Mucosa of rectum (tissue), 2 donors: ENCODE data around the gene BID.

Source experiments
- H3K27ac ChIP-seq, 2 donors: one replicate each; pipeline ENCODE4 v1.7.0; 2013; ENCODE audit warnings: inconsistent platforms in 2 of 2, low read depth in 2 of 2, low read length in 2 of 2
- H3K27me3 ChIP-seq, 2 donors: one replicate each; pipeline ENCODE4 v1.7.0; 2013; ENCODE audit warnings: low read length in 2 of 2; ENCODE audit not compliant: control insufficient read depth in 2 of 2, insufficient read depth in 2 of 2
- H3K36me3 ChIP-seq, 2 donors: one replicate each; pipeline ENCODE4 v1.7.0; 2013; ENCODE audit warnings: low read length in 2 of 2; ENCODE audit not compliant: control insufficient read depth in 2 of 2, insufficient read depth in 2 of 2
- H3K4me1 ChIP-seq, 2 donors: one replicate each; pipeline ENCODE4 v1.7.0; 2013; ENCODE audit warnings: low read length in 2 of 2, mild to moderate bottlenecking in 1 of 2; ENCODE audit not compliant: control insufficient read depth in 2 of 2, insufficient read depth in 2 of 2
- H3K4me3 ChIP-seq, 2 donors: one replicate each; pipeline ENCODE4 v1.7.0; 2013; ENCODE audit warnings: low read length in 2 of 2
- H3K9ac ChIP-seq, 2 donors: one replicate each; pipeline ENCODE4 v1.7.0; 2013; ENCODE audit warnings: low read length in 2 of 2, low read depth in 1 of 2, mild to moderate bottlenecking in 1 of 2
- H3K9me3 ChIP-seq, 2 donors: one replicate each; pipeline ENCODE4 v1.7.0; 2013; ENCODE audit warnings: low read length in 2 of 2; ENCODE audit not compliant: control insufficient read depth in 2 of 2
- donor health status: healthy.
- donor health status: Normal muscosa, but diverticular disease.

Gene BID

DNA sequence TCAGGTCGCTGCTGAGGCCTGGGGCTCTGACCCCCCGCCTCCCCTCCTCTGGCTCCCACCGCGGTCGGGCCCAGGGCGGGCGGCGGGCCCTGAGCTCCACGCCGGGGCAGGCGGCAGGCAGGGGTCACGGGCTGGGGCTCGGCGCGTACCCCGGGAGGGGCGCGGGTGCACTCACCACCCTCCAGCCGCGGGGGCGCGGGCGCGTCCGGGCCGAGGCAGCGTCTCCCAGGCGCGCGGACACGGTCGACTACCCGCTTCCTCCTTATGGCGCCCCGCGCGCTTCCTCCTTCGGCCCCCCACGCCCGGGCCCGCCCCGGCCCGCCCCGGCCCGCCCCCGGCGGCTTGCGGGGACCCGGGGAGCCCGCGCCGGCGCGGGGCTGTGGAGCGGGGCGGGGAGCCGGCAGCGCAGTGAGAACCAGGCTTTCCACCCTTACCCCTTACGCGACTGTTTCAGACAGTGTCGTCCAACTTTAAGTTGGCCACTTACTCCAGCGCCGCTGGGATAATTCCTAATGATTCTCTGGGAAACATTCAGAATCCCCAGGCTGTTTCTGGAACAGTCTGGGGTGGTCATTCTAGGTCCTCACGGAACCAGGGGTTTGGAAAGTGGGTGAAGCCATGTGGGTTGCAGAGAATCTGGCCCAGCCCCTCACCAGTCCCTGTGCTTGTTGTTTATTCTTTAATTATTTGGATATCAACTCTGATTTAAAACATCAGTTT, at the start of gene BID:
Gene BID (minus strand): TSS at position 264 of the 720 bp plus-strand sequence. CDS start 24,353 bp downstream, outside the sequence.
- Histone ChIP-seq H3K36me3 (no peaks in the 10 kb centered on the region), H3K27me3 (no peaks in the 10 kb centered on the region), H3K27ac (peak within 1 kb of the TSS; percentile 40 to 63), H3K4me1 (peaks cover 28 to 30% of the 10 kb centered on the region in 2 donors), H3K9me3 (no peaks in the 10 kb centered on the region), H3K9ac (peak within 1 kb of the TSS; percentile 68 to 77), H3K4me3 (peak within 1 kb of the TSS; percentile 53 to 79)

DNA sequence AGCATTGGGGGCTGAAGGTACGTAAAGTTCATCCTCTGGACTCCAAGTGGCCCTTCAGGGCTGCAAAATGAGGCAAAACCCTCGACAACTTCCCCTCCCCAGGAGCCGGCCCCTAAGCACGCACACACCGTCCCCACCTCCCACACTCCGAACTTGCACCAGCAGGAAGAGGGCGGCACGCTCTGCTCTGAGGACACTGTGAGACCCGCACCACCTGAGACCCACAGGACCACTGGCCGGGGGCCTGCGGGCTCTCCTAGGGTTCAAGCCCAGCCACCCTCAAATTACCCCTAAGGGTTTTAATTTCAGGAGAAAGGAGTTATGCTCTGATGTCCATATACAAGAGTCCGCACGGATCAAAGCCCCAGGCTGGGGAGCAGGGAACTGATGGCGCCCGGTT, 49.7 kb upstream of the BID start:
- Histone ChIP-seq H3K4me1 (no peaks in the 10 kb centered on the region), H3K9ac (no peak overlapping the region), H3K9me3 (no peaks in the 10 kb centered on the region), H3K27me3 (no peaks in the 10 kb centered on the region), H3K4me3 (no peak overlapping the region), H3K27ac (no peak overlapping the region), H3K36me3 (peaks cover 51 to 65% of the 10 kb centered on the region in 2 donors)

DNA sequence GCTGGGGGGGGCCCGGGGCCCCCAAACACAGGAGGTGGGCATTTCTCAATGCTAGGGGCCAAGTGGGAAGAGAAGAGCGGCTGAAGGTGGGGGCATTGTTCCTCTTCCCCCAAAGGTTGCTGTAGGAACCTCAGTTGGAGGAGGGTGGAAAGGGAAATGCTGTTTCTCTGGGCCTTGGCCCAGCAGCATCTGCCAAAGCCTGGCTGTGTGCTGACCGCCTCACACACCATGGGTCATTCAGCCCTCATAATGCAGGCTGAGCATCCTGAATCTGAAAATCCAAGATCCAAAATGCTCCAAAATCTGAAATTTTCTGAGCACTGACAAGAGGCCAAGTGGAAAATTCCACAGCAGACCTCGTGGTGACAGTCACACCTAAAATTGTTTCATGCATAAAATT, 49.0 kb upstream of the BID start:
- no peaks in the 10 kb centered on the region for H3K9me3 ChIP-seq
- no peaks in the 10 kb centered on the region for H3K4me1 ChIP-seq
- H3K4me3 ChIP-seq, result no peak overlapping the region
- H3K9ac ChIP-seq, result no peak overlapping the region
- no peaks in the 10 kb centered on the region for H3K27me3 ChIP-seq
- H3K36me3 ChIP-seq, result peaks cover 51 to 62% of the 10 kb centered on the region in 2 donors
- no peak overlapping the region for H3K27ac ChIP-seq

GRCh38 chr22:17822087-17822486, 47.8 kb upstream of the BID start:
- peaks cover 44 to 54% of the 10 kb centered on the region in 2 donors for H3K36me3 ChIP-seq
- H3K9me3 ChIP-seq, result no peaks in the 10 kb centered on the region
- H3K27me3 ChIP-seq, result no peaks in the 10 kb centered on the region
- no peak overlapping the region for H3K9ac ChIP-seq
- H3K27ac ChIP-seq, result no peak overlapping the region
- no peaks in the 10 kb centered on the region for H3K4me1 ChIP-seq
- no peak overlapping the region for H3K4me3 ChIP-seq

GRCh38 chr22:17820879-17821439, 46.7 kb upstream of the BID start:
- H3K4me3 ChIP-seq, result no peak overlapping the region
- H3K36me3 ChIP-seq, result peaks cover 46 to 57% of the 10 kb centered on the region in 2 donors

DNA sequence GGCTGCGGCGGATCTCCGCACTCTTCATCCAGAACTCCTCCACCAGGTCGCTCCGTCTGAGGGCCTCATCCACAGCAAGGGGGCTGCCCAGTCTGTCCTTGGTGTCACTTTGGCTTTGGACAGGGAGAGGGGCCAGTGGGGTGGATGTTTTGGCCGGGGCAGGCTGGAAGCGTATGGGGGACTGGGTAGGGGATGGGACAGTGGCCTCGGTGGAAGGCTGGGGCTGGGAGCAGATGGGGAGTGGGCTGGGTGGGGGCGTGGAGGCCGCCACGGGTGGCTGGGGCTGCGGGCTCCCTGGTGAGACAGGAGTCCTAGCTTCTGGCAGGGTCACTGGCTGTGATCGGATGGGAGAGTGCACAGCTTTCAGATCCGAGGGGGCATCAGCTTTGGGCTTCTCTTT, 44.4 kb upstream of the BID start:
- Histone ChIP-seq H3K4me3 (no peak overlapping the region), H3K36me3 (peaks cover 59% of the 10 kb centered on the region in 2 donors), H3K9ac (no peak overlapping the region), H3K27me3 (no peaks in the 10 kb centered on the region), H3K9me3 (no peaks in the 10 kb centered on the region), H3K27ac (no peak overlapping the region), H3K4me1 (no peaks in the 10 kb centered on the region)

More at GRCh38 chr22:17820879-17821439, 46.7 kb upstream of the BID start:
- Histone ChIP-seq H3K9me3 (no peaks in the 10 kb centered on the region), H3K27me3 (no peaks in the 10 kb centered on the region), H3K9ac (no peak overlapping the region), H3K27ac (no peak overlapping the region), H3K4me1 (no peaks in the 10 kb centered on the region)

DNA sequence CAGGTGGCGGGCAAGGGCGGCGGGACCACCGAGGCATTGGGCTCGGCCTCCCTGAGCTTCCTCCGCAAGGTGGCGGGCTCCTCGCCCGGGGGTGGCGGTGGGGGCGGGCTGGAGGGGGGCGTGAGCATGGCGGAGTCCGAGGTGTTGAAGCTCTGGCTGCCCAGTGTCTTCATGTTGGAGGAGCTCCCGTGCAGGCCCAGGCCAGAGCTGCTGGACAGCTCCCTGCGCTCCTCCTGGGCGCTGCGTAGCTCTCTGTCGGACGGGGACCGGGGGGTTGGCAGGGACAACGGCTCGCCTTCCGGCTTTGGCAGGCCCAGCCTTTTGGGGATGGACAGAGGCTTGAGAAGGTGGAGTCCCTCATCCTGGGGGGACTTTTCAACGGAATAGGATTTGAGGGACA, 43.9 kb upstream of the BID start:
- H3K36me3 ChIP-seq, result peaks cover 62 to 63% of the 10 kb centered on the region in 2 donors
- H3K4me1 ChIP-seq, result no peaks in the 10 kb centered on the region

DNA sequence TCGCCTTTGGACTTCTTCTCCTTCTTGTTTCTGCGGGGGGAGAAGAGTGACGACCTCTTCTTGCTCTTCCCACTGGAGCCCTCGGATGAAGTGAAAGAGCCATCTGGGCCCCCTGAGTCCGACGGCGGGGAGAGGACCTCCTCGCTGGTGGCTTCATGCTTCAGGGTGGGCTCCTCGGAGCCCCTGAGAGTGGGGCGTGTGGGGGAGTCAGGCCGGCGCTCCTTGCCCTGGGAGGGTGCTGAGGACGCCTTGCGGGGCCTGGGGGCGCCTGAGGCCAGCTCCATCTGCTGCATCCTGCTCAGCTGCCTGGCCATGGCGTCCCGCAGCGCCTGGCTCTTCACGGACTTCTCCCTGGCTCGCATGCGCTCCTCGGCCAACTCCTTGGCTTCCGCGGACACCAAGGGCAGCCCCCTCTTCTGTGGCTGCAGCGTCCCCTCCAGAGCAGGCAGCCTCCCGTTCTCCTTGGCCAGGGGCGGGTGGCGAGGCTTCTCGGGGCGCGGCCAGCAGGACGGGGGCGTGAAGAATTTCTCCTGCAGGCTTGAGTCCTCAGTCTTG, 43.3 kb upstream of the BID start:
- Histone ChIP-seq H3K4me3 (no peak overlapping the region), H3K9ac (no peak overlapping the region), H3K36me3 (peaks cover 66% of the 10 kb centered on the region in 2 donors), H3K9me3 (no peaks in the 10 kb centered on the region), H3K27me3 (no peaks in the 10 kb centered on the region), H3K4me1 (no peaks in the 10 kb centered on the region), H3K27ac (no peak overlapping the region)

More for the DNA sequence above, 43.9 kb upstream of the BID start:
- no peak overlapping the region for H3K9ac ChIP-seq
- no peaks in the 10 kb centered on the region for H3K27me3 ChIP-seq
- no peak overlapping the region for H3K4me3 ChIP-seq
- no peak overlapping the region for H3K27ac ChIP-seq
- no peaks in the 10 kb centered on the region for H3K9me3 ChIP-seq

- Histone ChIP-seq H3K27me3 (no peaks in the 10 kb centered on the region), H3K4me3 (no peak overlapping the region), H3K36me3 (peaks cover 65 to 66% of the 10 kb centered on the region in 2 donors), H3K27ac (no peak overlapping the region), H3K9me3 (no peaks in the 10 kb centered on the region), H3K4me1 (no peaks in the 10 kb centered on the region), H3K9ac (no peak overlapping the region)
These were observed 42.8 kb upstream of the BID start for GRCh38 chr22:17817079-17817478.

- H3K27me3 ChIP-seq, result no peaks in the 10 kb centered on the region
- H3K9me3 ChIP-seq, result no peaks in the 10 kb centered on the region
- H3K9ac ChIP-seq, result no peak overlapping the region
- H3K4me3 ChIP-seq, result no peak overlapping the region
- H3K4me1 ChIP-seq, result peaks cover 0 to 4% of the 10 kb centered on the region in 2 donors
- no peak overlapping the region for H3K27ac ChIP-seq
- peaks cover 62 to 65% of the 10 kb centered on the region in 2 donors for H3K36me3 ChIP-seq
These were observed 42.4 kb upstream of the BID start for GRCh38 chr22:17816649-17817048.
